Cortex of kidney (tissue), 1 donor: ENCODE data around the gene CLNS1A.
"Not testable (repeated sequence)": the region's sequence is repeated elsewhere in the genome, so short reads cannot be mapped to it uniquely, and the experiment has no call there.

ENCODE experiments used
- DNase-seq: peaks from one replicate; lab custom pipeline; 2025; lab: John Stamatoyannopoulos, UW

Gene CLNS1A

DNA sequence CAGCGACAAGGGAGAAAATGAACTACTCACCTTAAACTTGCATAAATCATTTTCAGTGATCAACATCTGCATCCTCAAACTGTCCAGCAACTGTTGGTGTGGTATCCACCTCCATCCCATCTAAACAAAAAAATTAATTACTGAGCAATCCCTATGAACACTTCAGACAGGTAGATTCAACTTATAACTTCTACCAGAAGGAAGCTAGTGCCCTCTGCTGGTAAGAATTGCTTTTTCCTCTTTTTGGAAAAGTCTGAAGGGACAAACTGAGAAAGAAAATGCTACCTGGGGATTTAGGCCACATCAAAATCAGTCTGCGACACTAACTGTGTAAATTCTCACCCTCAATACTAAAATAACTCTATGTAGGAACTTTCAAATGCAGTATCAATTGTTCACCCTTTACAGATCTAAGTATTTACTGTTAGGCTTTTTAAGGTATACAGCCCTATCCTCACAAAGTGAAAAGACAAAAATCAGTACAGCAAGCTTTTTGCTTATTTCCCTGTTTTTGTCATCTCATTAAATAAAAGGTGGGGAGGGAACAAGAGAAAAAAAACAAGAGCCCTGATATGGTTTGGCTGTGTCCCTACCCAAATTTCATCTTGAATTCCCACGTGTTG is 17.9 kb downstream of the CLNS1A start:
- DNase-seq: no peak

DNA sequence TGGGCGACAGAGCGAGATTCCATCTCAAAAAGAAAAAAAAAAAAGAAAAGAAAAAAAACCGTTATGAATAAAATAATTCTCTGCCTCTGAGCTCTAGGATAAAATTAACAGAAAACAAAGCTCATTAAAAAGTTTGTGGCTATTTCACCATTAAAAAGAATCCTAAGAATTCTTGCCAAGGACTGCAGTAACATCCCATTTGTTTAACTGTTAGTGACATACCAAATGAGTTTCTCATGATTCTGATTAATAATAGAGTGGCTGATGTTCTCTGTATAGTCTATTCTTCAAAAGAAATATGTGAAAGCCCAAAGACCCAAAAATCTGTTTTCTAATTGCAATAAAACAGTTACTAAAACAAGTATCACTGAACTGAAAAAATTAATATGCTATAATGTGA is 19.7 kb downstream of the CLNS1A start:
- DNase-seq: no peak

DNA sequence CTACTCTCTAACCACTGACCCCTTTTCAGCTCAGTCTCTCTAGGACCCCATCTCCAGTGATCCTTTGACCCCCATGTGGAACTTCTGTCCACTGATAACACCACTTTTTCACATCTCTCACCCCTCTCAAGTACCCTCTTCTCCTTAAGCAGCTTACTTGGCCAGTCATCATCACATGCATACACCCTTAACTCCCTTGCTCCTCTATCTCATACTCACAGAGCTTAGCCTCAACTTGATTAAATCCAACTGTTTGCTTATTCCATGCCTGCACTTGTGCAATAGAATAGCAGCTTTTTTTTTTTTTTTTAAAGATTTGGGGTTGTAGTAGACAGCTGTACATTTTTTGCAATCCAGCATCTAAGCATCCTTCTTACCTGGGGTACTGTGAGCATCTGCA is 25.7 kb downstream of the CLNS1A start:
- no peak for DNase-seq

DNA sequence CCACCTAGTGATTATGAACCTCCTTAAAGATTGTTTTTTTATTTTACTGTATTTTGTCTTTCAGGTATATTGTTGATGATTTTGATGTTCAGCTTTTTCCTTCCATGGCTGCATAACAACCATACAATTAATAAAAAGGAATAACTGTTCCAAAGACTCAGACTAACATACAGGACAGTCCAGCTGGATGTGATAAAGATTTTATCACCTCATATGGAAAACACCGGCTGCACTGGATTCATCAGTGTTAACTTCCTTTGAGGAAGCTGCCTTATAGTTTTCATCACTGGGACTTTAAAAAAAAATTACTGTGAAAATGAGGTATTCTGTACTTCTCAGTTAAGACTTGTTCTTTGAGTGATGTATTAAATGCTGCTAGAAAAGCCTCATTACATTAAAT is 28.4 kb downstream of the CLNS1A start:
- DNase-seq: no peak

DNA sequence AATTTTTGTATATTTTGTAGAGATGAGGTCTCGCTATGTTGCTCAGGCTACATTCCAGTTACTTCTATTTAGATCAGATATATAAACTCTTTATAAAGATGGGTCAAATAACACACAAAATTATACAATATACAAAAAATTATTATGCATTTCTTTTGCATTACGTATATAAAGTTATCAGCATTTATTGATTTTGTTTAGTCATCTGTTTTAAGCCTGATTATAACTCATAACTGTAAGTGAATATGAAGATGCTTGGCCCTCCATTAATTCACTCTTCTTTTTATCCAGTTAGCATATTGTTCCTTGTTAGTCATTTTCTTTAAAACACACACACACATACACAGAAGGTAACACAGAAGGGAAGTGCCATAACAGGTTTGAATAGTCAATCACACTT is 33.3 kb downstream of the CLNS1A start:
- no peak for DNase-seq

DNA sequence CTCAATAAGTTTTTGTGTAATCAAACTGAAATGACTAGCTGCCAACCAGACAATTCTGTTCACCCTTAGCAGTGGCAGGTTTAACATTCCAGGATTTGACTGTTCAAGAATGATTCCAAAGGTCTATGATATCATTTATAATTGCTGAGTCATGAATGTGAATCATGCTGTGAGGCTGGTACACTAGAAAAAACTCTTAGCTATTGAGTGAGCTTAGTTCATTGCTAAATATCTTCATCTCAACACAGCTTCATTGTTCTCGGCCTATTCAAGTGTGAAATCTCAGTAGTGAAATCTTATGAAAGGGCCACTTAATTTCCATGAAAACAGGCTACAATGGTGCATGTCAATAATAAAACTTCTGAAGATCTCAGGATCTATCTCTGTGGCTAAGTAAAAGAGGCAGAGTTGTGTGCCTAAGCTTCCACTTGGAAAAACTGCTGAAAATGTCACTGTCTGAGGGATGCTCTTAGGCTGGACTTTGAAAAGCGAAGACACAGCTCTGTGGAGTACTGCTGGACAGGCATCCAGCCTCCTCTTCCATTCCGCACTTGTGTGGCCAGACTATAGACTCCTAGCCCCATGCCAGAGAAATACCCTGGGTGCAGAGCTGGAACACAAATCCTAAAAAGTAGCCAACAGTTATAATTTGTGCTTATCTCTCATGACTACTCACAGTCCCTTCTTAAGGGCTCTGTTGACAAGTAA is 35.1 kb downstream of the CLNS1A start:
- DNase-seq: no peak

DNA sequence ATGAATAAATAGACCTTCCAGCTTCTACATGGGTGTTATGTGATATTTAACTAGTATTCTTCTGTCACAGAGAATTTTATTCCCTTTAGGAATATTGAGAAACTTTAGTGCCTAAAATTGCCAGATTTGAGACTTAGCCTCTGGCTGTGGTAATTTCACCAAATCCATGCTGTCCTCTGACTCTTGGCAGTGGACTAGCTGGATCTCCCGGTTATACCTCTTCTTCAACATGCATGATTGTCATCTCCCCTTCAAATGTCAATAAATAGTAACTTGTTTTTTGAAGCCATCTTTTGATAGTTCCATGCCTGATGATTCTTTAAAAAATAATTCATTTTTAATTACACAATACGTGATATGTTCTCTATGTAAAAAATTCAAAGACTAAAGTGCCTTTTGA is 39.4 kb downstream of the CLNS1A start:
- DNase-seq: no peak

DNA sequence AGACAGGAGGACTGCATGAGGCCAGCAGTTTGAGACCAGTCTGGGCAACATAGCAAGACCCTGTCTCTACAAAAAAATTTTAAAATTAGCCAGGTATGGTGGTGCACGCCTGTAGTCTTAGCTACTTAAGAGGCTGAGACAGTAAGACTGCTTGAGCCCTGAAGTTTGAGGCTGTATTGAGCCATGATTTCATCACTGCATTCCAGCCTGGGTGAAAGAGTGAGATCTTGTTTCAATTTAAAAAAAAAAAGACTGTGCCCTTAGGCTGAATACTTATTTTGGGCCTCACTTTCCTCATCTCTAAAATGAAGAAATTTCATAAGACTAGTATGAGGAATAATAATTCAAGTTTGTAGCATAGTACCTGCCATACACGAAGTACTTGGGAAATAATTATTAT is 41.0 kb downstream of the CLNS1A start:
- DNase-seq: no peak

DNA sequence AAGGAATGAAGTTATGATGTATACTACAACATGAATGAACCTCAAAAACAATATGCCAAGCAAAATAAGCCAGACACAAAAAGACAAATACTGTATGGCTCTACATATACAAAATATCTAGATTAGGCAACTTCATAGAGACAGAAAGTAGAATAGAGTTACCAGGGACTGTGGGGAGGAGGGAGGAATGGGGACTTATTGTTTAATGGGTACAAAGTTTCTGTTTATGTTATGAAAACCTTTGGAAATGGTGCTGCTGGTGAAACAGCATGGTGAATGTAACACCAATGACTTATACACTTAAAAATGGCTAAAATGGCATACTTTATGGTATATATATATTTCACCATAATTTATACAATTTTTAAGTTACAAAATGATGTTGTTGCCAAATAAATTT is 43.7 kb downstream of the CLNS1A start:
- no peak for DNase-seq

DNA sequence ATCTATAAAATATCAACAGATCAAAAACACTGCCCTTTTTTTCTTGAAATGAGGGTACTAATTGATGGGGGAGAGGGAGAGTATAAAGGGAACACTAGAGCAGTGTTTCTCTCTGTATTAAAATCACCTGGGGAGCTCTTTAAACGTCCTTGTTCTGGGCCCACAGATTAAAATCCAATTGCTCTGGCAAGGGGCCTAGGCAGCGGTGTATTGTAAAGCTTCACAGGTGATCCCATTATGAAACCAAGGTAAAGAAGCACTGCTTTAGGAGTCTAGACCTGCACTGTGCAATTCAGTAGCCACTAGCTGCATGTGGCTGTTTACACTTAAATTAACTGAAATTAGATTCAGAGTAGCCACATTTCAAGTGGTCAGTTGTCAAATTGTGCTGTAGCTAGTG is 44.9 kb downstream of the CLNS1A start:
- DNase-seq: no peak

DNA sequence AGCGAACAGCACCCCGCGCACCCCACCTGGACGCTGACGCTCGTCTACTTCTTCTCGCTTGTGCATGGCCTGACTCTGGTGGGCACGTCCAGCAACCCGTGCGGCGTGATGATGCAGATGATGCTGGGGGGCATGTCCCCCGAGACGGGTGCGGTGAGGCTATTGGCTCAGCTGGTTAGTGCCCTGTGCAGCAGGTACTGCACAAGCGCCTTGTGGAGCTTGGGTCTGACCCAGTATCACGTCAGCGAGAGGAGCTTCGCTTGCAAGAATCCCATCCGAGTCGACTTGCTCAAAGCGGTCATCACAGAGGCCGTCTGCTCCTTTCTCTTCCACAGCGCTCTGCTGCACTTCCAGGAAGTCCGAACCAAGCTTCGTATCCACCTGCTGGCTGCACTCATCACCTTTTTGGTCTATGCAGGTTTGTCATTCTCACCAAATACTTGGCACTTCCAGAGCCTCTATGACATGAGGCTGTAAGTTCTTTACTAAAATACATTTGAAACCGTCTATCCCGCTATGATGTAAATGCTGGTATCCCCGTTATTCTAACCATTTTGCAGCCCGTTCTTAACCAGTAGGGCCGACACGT is 47.3 kb downstream of the CLNS1A start:
- no peak for DNase-seq

DNA sequence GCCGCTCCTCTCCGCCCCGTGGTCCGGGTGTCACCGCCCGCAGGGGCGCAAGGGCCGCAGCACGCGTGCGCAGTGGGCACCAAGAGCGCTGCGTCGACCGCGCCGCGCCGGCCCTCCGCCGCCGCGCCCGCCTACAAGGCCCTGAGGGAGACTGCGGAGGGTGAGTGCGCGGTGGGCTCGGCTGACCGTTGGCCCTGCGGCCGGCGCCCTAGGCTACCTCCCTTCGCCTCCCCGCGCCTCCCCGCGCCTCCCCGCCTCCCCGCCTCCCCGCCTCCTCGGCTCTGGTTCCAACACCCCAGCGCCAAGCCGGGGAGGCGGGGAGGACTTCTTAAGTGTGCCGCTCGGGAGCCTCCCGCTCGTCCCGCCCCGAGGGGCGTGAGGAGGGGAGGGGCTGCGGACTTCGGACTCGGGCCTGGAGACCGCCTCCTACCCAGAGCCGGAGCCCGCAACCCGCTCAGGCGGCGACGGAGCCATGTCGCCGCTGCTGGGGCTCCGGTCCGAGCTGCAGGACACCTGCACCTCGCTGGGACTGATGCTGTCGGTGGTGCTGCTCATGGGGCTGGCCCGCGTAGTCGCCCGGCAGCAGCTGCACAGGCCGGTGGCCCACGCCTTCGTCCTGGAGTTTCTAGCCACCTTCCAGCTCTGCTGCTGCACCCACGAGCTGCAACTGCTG is 47.9 kb downstream of the CLNS1A start, which contains the start of gene AQP11:
Gene AQP11 (plus strand): TSS at position 433 of the 673 bp plus-strand sequence. CDS start 40 bp downstream, at position 473.
- DNase-seq: no peak

DNA sequence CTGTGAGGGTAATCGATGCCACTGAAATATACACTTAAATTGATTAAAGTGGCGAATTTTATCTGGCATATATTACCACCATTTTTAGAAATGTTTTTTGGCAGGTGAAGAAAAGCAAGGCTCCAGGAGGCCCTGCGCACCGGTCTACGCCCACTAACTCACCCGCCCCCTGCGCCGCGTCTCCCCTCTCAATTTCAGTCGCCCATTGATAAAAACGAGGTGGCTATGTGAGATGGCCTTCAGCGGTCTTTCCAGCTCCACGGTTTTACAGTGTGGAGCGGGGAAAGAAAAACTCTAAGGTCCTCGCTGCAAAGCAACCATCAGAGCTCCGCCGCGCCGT is 48.4 kb downstream of the CLNS1A start:
- no peak for DNase-seq

DNA sequence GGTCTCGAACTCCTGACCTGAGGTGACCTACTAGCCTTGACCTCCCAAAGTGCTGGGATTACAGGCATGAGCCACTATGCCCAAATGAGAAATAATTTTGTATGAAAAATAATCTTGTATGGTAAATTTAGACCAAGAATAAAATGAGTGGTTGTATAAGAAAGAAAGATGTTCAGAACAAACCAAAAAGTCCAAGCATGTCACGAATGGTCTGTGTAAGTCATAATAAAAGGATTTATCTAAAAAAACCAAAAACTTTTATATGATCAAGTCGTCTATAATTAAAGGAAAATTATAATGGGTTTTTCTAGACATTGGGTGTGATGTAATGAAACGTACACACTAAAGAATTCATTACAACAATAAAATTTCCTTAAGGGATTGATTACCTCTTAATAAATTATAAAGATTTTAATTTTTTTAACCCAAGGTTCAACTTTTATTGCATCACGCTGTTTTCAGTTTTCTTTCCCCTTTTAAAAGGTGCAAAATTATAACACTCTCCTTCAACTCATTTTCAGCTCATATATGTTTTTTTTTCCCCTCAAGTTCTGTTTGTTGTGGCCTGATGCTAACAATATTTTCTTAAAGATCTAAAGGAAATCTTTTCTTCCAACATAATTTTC is 56.8 kb downstream of the CLNS1A start:
- DNase-seq: no peak

DNA sequence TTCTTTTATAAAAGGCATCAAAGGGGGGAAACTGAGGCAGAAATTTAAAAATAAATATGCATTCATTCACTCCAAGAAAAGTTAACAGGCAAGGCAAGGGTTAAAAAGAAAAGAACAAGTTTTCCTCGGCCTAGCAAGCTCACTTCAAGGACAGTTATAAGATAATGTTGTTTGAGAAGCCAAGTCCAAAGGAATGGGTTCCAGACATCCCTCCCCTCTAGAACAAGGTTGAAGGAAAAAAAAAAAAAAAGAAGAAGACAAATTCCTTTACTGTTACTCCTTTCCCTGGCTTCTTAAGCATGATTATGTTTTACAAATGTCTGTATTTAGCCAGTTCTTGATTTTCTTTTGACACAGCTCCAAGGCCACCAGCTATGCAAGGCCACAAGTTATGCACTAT is 62.2 kb downstream of the CLNS1A start:
- DNase-seq: not testable (repeated sequence)

DNA sequence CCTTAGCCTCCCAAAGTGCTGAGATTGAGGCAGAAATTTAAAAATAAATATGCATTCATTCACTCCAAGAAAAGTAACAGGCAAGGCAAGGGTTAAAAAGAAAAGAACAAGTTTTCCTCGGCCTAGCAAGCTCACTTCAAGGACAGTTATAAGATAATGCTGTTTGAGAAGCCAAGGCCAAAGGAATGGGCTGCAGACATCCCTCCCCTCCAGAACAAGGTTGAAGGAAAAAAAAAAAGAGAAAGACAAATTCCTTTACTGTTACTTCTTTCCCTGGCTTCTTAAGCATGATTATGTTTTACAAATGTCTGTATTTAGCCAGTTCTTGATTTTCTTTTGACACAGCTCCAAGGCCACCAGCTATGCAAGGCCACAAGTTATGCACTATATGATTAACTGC is 66.7 kb downstream of the CLNS1A start:
- DNase-seq: not testable (repeated sequence)

DNA sequence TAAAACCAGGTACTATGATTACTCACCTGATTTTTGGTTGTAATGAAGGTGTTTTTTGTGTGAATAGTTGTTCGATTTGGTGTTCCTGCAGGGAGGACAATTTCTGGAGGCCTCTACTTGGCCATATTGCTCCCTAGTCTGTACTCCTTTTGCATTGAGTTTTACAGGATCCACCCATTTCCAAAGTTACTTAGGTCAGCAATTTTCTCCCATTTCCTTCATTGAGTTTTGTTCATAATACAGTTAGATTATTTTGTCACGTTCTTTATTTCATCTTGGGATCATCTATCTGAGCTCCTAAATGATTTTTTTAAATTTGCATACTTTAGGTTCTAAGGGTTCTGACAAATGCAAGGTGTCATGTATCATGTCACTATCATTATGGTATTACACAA is 67.9 kb downstream of the CLNS1A start:
- DNase-seq: no peak

DNA sequence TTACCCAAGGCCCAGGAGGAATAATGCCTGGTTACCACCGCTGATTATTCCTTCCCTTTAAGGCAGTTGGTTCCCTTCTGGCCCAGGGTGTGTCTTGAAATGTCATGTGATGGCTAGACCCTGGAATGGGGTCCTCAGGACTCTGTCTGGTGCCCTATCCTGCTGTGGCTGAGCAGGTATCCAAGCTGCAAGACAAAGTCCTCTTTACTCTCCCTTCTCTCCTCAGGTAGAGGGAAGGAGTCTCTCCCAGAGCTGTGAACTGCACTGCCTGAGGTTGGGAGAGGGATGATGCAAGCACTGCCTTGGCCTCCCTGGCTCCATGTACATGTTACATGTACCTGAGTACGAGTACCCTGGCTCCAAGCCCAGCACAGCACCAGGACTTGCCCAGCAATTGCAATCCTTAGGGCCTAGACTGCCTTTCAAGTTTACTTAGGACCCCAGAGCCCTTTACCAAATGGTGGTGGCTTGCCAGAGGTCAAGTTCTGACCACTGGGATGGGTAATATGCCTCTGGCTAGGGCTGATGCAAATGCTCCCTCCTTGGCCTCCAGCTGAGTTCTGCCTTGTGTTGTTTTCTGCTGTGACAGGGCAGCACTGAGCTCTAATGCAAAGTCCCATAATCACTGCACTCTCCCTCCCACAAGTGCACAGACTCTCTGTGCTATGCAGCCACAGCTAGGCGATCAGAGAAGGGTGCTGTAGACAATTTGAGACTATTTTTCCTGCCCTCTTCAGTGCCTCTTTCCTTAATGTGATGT is 68.5 kb downstream of the CLNS1A start:
- no peak for DNase-seq

DNA sequence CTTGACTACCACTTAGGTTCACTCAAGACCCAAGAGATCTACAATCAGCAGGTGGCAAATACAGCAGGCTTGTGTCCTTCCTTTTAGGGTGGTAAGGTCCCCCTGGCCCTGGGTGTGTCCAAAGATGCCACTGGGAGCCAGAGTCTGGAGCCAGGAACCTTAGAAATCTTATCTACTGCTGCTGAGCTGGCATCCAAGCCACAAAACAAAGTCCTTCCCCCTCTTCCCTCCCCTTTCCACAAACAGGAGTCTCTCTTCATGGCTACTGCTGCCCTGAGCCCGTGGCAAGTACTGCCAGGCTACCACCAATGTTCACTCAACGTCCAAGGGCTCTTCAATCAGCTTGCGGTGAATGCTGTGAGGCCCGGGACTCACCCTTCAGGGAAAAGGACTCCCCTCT is 69.3 kb downstream of the CLNS1A start:
- DNase-seq: no peak
